ENCODE measurements around the gene PCGF3.

GRCh38 chr4:679104-679481 lies 26.5 kb upstream of the PCGF3 start:
- no peak for TF ChIP-seq SUZ12 (IDR thresholded peaks at IDR 0.05; ENCODE audit: extremely low read depth, insufficient read depth, insufficient read length)
- no peak for TF ChIP-seq ZNF274 (IDR thresholded peaks at IDR 0.05; ENCODE audit: low read depth, low read length)
- TF ChIP-seq YY1 (IDR thresholded peaks at IDR 0.05; ENCODE audit: insufficient read depth, insufficient read length) = no peak
